Kidney epithelial cell (primary cell): Measurements from ENCODE around the gene TCAIM. TPM values are rescaled to one million over a fixed set of nuclear protein-coding genes. Genes with fewer than 3 reads are reported as not detected.
"Not testable (repeated sequence)": the region's sequence is repeated elsewhere in the genome, so short reads cannot be mapped to it uniquely, and the experiment has no call there.

Source experiments
- DNase-seq: peaks from one replicate; pipeline ENCODE4 v3.0.0-alpha.2; 2010; ENCODE audit warnings: low read depth
- H3K27me3 ChIP-seq: 2 replicates; pipeline ENCODE4 v1.6.0; 2011; ENCODE audit warnings: low read length; ENCODE audit not compliant: control insufficient read depth, insufficient read depth
- H3K36me3 ChIP-seq: 2 replicates; pipeline ENCODE4 v1.5.1; 2011; ENCODE audit warnings: low read length; ENCODE audit not compliant: control insufficient read depth, insufficient read depth
- H3K4me3 ChIP-seq: 2 replicates; pipeline ENCODE4 v1.5.1; 2011; ENCODE audit warnings: low read depth, mild to moderate bottlenecking, control low read depth, low read length
- total RNA-seq: library from RNA; depleted of rRNA; stranded (reverse); fragments of >200 nt; gene quantifications from 2 replicates; pipeline ENCODE4 v1.2.3, GENCODE V29; 2015
- TF ChIP-seq, protein P1 (sequence below): IDR thresholded peaks from 2 replicates; pipeline ENCODE4 v1.5.1; 2011; ENCODE audit warnings: mild to moderate bottlenecking, moderate library complexity, low read length, control low read depth, inconsistent platforms; ENCODE audit not compliant: insufficient read depth, poor library complexity, severe bottlenecking

TCAIM gene
- total RNA-seq, 1 donor from 2014 or later = 30.3 TPM

DNA sequence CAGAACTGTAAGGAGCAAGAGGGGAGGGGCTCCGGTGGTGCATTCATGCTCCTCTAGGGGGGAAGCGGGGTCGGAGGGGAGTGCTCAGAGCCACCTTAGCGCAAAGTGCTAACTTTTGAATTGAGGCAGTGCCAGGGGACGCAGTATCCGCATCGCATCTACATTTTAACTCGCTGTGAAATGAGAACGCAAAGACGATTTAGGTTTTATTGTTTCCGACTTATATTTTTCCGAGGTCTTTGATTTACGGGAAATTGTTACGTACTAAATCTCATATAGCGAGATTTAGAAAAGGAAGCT lies 212 bp downstream of the TCAIM start:
- TF ChIP-seq, protein P1, sequence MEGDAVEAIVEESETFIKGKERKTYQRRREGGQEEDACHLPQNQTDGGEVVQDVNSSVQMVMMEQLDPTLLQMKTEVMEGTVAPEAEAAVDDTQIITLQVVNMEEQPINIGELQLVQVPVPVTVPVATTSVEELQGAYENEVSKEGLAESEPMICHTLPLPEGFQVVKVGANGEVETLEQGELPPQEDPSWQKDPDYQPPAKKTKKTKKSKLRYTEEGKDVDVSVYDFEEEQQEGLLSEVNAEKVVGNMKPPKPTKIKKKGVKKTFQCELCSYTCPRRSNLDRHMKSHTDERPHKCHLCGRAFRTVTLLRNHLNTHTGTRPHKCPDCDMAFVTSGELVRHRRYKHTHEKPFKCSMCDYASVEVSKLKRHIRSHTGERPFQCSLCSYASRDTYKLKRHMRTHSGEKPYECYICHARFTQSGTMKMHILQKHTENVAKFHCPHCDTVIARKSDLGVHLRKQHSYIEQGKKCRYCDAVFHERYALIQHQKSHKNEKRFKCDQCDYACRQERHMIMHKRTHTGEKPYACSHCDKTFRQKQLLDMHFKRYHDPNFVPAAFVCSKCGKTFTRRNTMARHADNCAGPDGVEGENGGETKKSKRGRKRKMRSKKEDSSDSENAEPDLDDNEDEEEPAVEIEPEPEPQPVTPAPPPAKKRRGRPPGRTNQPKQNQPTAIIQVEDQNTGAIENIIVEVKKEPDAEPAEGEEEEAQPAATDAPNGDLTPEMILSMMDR = no peak
- Histone ChIP-seq H3K27me3 (no peaks in the 10 kb centered on the region), H3K4me3 (peak overlapping the region; percentile 53), H3K36me3 (no peaks in the 10 kb centered on the region)
- no peak for DNase-seq

DNA sequence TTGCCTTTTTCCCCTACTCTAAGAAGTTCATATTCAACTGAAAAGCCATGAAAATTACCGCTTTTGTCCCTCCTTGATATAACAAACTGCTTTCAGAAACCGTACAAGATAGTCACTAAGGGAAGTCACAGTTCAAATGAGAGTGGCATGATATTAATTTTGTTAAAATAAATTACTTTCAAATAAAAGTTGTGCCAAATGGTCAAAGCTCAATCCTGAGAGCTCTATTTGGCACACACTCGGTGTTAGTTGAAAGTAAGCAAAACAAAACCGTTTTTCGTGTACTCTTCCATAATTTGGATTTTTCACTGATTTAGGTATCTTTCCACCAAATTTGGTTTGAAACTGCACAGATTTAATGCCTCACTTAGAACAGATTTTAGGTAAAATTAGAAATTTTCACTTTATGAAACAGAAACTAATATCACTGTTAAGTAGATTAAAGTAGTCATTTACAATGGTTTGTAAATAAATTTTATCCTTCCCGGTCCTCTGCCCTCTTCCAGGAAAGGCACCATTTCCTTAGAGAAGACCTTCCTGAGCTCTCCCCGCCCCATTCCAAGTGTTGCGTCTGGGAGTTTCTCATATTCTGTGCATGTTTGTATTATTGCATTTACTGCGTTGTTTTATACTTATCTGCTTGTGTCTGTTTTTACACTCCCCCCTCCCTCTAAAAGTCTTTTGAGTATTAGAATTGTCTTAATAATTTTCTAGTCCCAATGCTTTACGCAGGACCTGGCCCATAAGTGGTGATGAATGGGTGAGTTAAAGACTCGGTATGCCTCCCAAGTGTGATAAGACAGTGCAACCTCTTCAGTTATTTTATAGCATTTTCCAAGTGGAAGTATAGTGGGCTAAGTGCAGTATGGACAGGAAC lies 853 bp downstream of the TCAIM start:
- TF ChIP-seq, protein P1 = no peak
- no peak for DNase-seq

DNA sequence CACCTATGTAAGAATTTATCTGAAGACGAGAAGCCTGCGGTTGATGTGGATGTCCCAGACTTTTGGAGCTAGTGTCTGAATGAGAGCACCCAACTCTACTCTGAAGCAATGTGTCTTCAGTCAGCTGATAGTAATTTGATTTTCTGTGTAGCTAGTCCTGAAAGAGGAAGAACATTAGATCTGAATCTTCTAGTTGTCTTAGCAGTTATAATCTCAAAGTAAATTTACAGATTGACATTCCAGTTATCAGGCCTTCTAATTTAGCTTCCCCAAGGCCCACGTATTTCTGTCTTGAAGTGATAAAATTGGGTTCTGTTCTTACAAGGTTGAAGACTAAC lies 1.5 kb downstream of the TCAIM start:
- Histone ChIP-seq H3K4me3 (no peak overlapping the region), H3K27me3 (no peaks in the 10 kb centered on the region), H3K36me3 (no peaks in the 10 kb centered on the region)
- TF ChIP-seq, protein P1 = no peak
- no peak for DNase-seq

More for the DNA sequence above, 853 bp downstream of the TCAIM start:
- no peaks in the 10 kb centered on the region for H3K36me3 ChIP-seq
- H3K27me3 ChIP-seq = no peaks in the 10 kb centered on the region
- peak overlapping the region; percentile 53 for H3K4me3 ChIP-seq

DNA sequence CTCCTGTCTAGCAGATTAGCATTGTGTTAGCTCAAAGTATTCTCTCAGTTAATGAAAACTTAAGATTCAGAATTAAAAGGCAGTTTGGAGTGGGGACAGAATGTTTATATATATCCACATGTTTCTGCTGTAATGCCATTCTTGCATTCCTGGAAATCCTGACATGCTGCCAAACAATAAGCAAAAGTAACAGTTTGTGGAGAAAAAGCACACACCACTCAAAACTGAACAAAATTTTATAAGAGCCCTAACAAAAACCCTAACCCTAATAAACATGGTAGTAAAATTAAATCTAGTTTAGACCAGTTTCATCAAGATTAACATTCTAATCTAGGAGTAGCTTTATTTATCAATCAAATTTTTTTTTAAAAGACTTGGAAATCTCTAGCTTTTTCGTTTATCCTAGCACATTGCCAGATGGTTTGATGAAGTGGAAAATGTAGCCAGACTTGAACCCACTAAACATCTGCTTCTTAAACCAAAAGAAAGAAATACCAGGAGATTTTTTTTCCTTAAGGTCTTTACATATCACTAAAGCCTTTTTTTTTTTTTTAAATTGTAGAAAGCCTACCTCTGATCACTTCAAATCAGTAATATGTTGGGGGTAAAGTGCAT lies 3.7 kb downstream of the TCAIM start:
- H3K27me3 ChIP-seq = no peaks in the 10 kb centered on the region

DNA sequence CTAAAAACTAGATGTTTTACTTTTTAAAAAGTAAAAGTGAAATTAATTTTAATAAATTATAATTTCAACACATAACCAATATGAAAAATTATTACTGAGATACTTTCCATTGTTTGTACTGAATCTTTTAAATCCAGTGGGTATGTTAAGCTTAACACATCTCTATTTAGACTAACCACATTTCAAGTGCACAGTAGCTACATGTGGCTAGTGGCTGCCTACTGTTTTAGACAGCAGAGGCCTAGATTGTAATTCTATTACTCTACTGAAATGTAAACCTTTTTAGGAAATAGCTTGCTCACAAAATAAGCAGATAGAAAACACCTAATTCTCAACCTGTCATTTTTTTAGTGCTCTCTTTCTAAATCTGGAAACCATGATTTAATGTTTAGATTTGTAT lies 4.9 kb downstream of the TCAIM start:
- TF ChIP-seq, protein P1 = no peak
- DNase-seq = no peak
- no peaks in the 10 kb centered on the region for H3K27me3 ChIP-seq
- H3K4me3 ChIP-seq = no peak overlapping the region
- no peaks in the 10 kb centered on the region for H3K36me3 ChIP-seq

More for the DNA sequence above, 3.7 kb downstream of the TCAIM start:
- DNase-seq = peak; percentile 4
- no peaks in the 10 kb centered on the region for H3K36me3 ChIP-seq
- TF ChIP-seq, protein P1 = no peak
- H3K4me3 ChIP-seq = no peak overlapping the region

DNA sequence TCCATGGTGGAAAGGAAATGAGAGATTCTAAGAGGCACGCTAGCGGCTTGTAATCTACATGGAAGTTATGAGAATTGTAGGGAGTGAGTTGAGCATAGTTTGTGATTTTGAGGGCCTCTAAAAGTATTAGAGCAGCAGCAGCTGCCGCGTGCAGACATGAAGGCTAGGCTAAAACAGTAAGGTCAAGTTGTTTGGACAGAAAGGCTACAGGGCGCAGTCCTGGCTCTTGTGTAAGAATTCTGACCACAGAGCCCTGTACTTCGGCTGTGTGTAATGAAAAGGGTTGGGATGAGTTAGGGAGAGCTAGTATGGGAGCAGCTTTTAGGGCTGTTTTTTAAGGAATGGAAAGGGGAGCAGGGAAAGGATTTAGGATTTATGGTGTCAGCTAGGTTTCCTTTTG lies 8.0 kb downstream of the TCAIM start:
- H3K36me3 ChIP-seq, H3K27me3 ChIP-seq, DNase-seq, H3K4me3 ChIP-seq: not testable (repeated sequence)
